Jurkat, Clone E6-1 (cell line): ENCODE data around the gene DNAH8.

Source experiments
- DNase-seq: peaks from one replicate; pipeline ENCODE4 v3.0.0-alpha.2; 2011; ENCODE audit warnings: low read depth, low spot score
- H3K4me3 ChIP-seq: 2 replicates; pipeline ENCODE4 v1.5.1; 2011; ENCODE audit warnings: mild to moderate bottlenecking, low read length, control low read depth, moderate library complexity

DNAH8 gene

DNA sequence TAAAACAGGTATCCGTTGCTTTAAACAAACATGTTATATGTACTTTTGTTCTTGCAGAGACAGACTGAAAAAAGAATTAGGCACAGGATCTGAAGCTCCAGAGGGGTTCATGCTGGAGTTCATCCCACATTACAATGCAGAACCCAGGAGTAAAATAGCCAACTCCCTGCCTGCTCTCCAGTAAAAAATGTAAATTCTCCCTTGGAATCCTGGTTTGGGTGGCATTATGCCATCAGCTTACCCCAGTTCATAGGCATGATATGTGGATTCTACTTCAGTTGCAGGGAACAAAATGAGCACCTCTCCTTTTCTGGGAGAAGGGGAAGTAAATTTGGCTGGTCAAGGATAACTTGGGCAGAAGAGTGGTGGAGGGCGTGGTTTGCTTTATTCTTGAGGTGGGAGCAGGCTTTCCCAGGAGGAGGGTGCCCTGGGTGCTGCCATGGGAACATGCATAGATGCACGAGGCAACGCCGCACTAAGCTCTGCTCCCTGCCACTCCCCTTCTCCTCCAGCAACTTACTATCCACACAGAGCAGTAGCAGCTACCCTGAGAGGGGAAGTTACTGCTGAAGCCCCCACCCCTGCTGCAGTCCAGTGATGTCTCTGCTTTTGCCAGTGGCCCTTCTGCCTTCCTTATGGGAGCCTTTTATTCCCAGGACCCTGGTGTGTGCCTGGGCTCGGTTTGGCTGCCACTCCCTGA, 261.8 kb downstream of the DNAH8 start:
- no peak for DNase-seq
- no peak overlapping the region for H3K4me3 ChIP-seq

DNA sequence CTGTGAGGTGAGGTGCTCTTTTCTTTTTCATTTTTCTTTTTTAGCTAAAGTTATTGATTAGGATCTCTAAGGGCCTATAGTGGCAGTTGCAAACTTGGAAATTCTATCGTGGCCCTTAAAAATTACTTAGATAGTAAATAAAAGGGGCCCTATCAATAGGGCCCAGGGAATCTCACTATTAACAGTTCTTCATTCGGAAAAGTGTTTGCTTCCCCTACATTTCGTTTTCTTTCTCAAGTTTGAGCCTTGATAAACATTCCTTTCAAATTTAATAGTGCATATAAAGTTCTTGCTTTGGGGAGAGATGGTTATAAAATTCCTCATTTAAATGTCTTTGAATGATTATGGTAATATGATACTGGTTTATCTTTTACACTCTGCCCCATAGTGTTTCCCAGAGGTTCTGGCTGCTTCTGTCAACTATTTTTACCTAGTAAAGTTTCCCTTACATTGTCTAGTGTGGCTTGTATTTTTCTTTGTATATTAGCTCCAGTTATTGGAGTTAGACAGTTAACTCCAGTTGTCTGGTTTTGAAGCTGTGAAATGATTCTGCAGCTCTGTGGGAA, 263.1 kb downstream of the DNAH8 start:
- H3K4me3 ChIP-seq, result no peak overlapping the region
- DNase-seq, result no peak

- no peak overlapping the region for H3K4me3 ChIP-seq
- DNase-seq, result no peak
Measured at GRCh38 chr6:38982470-38982869, 267.4 kb downstream of the DNAH8 start.

- H3K4me3 ChIP-seq, result no peak overlapping the region
- DNase-seq, result no peak
Measured at GRCh38 chr6:38984723-38985122, 269.6 kb downstream of the DNAH8 start.

GRCh38 chr6:38985839-38986238, 270.7 kb downstream of the DNAH8 start:
- H3K4me3 ChIP-seq, result no peak overlapping the region
- no peak for DNase-seq

- no peak overlapping the region for H3K4me3 ChIP-seq
- DNase-seq, result no peak
Measured at GRCh38 chr6:38987503-38987902, 272.4 kb downstream of the DNAH8 start.

DNA sequence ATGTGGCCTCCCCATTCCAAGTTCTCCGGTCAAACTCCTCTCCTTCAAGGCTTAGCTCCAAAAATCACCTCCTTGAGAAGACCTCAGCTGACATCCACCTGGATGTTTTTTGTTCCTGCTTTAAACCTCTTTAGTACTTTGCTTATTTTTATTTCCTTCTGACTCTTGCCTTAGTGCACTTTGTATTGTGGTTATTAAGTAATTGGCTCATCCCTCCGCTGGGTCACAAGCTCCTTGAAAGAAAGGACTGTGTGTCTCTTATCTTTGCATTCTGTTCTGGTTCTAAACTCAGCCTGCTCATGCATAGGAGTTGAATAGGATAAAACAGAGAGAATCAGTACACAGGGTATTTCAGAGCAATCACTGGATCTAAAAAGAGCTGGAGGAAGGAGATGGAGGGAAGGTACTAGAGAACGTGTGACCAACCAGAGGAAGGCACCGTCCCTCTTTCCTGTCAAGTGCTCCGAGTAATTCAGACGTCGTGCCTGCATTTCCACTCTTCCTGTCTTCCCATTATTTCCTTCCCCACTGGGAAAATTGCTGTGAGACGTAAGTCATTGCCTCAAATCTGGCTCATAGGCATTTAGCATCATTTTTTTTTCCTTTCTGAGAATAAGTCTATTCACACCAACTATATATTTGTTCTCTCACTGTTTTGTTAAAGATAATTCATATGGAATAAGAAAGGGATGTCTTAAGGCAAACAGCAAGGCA, 273.8 kb downstream of the DNAH8 start:
- no peak overlapping the region for H3K4me3 ChIP-seq
- DNase-seq, result no peak

- DNase-seq, result no peak
- H3K4me3 ChIP-seq, result no peak overlapping the region
Measured at GRCh38 chr6:38990475-38990874, 275.4 kb downstream of the DNAH8 start.

GRCh38 chr6:38996676-38997075, 281.6 kb downstream of the DNAH8 start:
- no peak for DNase-seq
- no peak overlapping the region for H3K4me3 ChIP-seq

DNA sequence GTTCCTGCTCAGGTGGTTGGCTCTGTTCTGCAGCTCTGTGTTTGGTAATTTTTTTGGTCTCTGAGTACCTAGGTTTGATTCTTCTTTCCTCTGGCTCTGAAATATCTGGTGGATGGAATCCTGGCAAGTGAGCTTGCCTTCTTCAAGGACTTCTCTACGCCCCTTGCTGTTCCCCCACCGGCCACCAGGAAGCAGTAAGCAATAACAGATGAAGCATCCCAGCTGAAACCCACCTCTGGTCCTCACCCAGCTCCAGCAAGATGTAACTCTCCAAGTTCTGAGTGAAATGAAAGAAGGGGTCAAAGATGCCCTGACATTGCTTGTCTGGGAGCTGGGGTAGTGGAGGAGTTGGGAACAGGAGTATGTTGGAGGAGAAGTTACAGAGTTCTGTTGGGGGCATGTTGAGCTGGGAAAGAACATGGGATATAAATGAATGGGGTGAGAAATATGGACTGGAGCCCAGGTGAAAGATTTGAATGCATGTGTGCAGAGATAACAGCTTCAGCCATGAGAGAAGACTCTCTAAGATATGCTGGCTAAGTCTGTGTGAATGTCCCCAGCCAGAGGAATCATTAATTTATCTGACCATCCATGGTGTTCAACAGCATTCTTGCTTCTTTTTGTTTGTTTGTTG, 282.1 kb downstream of the DNAH8 start:
- DNase-seq, result peak; percentile 25
- no peak overlapping the region for H3K4me3 ChIP-seq

DNA sequence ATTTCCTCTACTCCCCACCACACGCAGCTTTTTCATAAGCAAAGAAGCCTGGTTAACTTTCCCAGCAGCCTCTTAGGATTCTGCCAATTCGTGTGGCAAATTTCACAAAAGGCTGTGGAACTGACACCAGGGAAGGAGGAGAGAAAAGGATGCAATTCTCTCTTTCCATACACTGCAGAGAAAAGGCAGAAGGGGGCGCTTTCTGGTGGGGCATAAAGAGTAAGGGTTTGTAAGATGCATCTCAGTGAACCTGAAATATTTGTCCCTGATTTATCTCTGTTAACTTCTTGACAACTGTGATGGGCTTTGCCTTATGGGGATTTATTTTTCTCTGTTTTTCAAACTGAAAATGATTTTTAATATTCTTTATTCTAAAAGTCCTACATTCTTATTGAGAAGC, 288.0 kb downstream of the DNAH8 start:
- DNase-seq, result no peak
- no peak overlapping the region for H3K4me3 ChIP-seq

- no peak overlapping the region for H3K4me3 ChIP-seq
- DNase-seq, result no peak
Measured at GRCh38 chr6:39003492-39003891, 288.4 kb downstream of the DNAH8 start.

- no peak for DNase-seq
- H3K4me3 ChIP-seq, result no peak overlapping the region
Measured at GRCh38 chr6:39004801-39005200, 289.7 kb downstream of the DNAH8 start.

- no peak overlapping the region for H3K4me3 ChIP-seq
- DNase-seq, result no peak
Measured at GRCh38 chr6:39005774-39006173, 290.7 kb downstream of the DNAH8 start.

DNA sequence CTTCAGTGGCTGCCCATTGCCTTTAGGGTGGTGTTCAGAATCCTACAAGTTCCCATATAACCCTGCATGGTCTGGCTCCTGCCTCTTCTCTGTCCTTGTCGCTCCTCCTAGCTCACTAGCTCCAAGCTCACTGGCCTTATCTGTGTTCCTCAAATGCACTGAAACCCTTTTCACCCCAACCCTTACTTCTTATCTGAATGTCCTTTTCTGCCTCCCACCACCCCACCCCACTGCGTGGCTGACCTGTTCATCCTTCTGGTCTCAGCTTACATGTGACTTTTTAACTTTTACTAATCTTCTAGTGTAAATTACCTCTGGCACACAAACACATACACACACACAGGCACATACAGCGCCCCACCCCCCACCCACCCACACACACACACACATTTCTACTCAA, 292.5 kb downstream of the DNAH8 start:
- no peak for DNase-seq

DNA sequence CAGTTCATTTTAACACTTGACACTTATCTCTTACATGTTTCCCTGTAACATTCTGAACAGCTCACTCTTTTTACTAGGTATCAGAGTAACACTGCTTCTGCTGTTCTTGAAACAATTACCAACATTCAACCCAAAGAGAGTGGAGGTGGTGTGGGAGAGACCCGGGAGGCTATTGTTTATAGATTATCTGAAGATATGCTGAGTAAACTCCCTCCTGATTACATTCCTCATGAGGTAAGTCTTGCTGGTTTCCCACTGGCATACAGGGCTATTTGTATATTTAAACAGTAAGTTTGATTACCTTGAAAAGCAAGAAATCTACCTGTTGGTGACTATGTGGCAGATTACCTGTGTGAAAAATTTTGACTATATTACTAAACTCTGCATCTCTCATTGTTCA, 293.6 kb downstream of the DNAH8 start:
- H3K4me3 ChIP-seq, result no peak overlapping the region
- DNase-seq, result no peak

More for the DNA sequence above, 292.5 kb downstream of the DNAH8 start:
- no peak overlapping the region for H3K4me3 ChIP-seq

GRCh38 chr6:39009476-39009875, 294.4 kb downstream of the DNAH8 start:
- no peak for DNase-seq

DNA sequence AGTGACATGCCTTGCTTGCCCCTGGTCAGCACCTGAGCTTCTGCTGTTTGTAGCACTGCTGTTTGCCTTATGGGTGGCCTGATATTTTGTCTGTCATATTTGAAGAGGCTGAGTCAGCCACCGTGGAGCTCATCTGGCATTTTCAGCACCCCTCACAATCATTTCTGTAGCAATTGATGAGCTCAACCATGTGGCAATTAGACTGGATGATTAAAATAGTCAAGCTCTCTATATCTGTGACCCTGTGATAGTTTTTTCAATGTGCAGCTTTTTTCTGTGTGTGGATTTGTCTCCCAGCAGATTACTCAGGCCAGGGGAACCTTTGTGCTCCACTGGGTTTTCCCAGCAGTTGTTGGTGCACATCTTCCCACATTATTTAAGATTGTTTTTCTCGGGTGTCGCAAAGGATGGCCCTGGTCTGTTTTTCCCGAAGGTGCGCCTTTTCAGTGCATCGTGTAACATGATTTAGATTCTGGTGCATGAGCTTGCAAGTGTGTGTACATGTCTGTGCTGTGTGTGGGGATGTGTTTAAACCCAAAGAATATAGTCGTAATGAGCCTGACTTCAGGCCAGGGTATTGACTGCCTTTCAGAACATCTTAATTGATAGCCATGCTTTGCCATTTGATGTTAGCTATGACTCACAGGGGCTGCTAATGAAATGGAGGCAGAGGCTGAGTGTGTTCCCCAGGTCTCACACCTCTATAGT, 301.9 kb downstream of the DNAH8 start:
- no peak overlapping the region for H3K4me3 ChIP-seq
- no peak for DNase-seq

More at GRCh38 chr6:39009476-39009875, 294.4 kb downstream of the DNAH8 start:
- no peak overlapping the region for H3K4me3 ChIP-seq

- no peak overlapping the region for H3K4me3 ChIP-seq
- DNase-seq, result no peak
Measured at GRCh38 chr6:39017547-39017880, 302.4 kb downstream of the DNAH8 start.

DNA sequence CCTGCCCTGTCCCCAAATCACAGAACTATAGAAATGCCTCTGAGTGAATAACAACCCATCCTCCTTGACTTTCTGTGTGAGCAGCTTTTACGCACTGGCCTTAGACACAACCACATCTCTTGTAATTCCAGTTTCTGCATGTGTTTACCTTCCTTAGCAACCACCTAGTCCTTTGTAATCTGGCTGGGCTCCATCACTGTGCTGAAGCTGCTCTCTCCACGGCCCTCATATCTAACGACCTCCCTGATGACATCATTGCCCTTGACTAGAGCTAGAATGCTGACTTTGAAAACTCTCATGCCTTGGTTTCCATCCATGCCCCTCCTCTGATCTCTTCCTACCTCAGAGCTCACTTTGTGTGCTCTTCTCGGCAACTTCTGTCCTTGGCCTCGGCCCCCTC, 303.0 kb downstream of the DNAH8 start:
- DNase-seq, result no peak
- no peak overlapping the region for H3K4me3 ChIP-seq
